Ovary (tissue), 3 donors: ENCODE results near the gene TPSD1.

Experiments
- CTCF ChIP-seq, 3 donors: fragments of 450-650 bp in 2 of 3; fragments of 200-600 bp in 1 of 3; IDR thresholded peaks; one replicate each; pipeline versions ENCODE4 v1.5.1 to v1.8.0; 2016 to 2022; ENCODE audit warnings: antibody characterized with exemption in 3 of 3, mild to moderate bottlenecking in 1 of 3
- EP300 ChIP-seq: sonication (generic); formaldehyde crosslinking; IDR thresholded peaks from one replicate; pipeline ENCODE4 v1.6.1; 2017; ENCODE audit warnings: antibody characterized with exemption
- POLR2A ChIP-seq: fragments of 450-650 bp; IDR thresholded peaks from one replicate; pipeline ENCODE4 v1.6.1; 2017; ENCODE audit warnings: antibody characterized with exemption, mild to moderate bottlenecking, moderate library complexity
- donor health status: DM: no; HTN: no; CAD: no.

GRCh38 chr16:1279081-1279944 is 23.4 kb downstream of the TPSD1 start:
- no peak for TF ChIP-seq CTCF (IDR thresholded peaks at IDR 0.05)
- no peak for TF ChIP-seq POLR2A
- no peak for TF ChIP-seq EP300
